GM18517 (cell line): ENCODE results near the gene PREX1.

ENCODE experiments used
- ATAC-seq: cut with Tn5 transposase; IDR thresholded peaks from one replicate; pipeline ENCODE4 v1.9.1; 2021; ENCODE audit warnings: mild to moderate bottlenecking, moderate library complexity; ENCODE audit not compliant: unreplicated experiment

Gene PREX1

DNA sequence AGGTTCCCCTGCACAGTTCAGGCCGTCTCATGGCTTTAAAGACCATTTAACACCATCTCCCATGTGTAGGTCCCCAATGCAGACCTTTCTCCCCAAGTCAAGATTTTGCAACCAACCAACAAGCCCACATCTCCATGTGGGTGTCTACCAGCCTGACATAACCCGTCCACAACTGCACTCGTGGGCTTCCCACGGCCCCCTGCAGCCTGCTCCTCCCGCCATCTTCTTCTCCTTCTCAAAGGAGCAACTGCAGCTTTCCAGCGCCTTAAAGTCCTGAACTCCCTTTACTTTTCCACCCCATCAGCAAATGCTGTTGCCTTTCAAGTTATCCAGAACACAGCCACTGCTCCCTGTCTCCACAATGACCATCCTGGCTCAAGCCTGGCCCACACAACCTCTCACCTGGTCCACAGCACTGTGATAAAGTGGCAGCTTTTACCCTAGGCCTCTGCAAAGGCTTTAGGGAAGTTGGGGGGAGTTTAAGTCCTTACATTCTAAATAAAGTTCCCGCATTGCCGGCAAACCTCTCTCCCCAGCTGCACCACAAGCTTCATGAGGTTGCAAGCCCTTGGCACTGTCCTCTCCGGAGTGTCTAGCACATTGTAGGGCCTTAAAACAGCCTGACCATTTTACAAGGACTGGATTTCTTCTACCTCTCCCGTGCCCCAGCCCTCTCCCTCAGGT, 140.5 kb downstream of the PREX1 start:
- ATAC-seq: no peak

DNA sequence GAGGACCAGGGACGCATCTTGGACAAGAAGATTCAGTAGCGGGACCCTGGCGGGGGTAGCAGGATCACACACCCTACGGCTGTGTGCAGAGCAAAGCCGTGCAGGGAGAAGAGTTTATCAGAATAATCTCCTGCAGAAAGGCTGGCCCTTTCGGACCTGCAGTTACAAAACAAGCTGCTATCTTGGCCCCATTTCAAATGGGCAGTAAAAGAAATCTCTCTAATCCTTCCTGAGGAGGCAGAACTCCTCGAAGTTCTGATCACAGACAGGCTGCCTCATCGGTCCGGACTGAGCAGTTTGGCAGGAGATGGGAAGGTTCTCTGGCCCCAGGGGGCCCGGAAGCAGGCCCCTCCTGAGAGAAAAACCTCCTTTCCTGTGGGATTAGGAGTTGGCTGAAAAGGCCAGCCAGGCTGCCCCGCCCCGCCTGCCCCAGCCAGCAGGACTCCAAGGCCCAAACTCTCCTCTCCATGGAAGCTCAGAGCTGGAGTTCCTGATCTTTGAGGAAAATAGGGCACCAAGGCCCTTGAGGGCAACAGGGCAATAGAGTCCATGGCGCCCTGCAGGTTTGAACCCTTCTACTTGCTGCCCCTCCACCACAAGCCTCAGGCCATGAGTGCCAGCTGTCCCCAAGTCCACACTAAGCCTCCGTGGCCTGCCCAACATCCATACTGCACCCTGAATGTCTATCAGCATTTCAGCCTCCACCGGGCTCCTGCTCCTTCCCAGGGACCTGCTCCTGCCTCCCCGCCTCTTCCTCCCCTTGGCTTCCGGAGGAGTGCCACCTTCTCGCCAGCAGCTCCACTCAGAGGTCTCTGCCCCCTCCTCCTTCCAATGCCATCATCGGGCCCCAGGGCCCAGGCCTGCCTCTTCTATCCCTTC, 141.3 kb downstream of the PREX1 start:
- ATAC-seq: no peak

DNA sequence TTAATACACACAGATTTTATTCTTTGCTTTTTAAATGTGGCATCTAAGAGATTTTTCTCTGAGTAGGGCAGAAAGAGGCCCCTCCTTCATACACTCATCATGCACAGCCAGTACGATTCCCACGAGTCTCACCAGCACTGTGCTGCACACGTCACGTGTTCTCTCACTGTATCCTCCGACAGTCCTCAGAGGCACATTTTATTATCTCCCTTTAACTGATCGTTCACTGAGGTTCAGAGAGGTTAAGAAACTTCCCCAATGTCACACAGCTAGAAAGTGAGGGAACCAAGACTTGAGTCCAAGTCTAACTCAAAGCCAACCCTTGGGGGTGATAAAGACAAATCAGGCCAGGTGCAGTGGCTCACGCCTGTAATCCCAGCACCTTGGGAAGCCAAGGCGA, 142.5 kb downstream of the PREX1 start:
- ATAC-seq: no peak

DNA sequence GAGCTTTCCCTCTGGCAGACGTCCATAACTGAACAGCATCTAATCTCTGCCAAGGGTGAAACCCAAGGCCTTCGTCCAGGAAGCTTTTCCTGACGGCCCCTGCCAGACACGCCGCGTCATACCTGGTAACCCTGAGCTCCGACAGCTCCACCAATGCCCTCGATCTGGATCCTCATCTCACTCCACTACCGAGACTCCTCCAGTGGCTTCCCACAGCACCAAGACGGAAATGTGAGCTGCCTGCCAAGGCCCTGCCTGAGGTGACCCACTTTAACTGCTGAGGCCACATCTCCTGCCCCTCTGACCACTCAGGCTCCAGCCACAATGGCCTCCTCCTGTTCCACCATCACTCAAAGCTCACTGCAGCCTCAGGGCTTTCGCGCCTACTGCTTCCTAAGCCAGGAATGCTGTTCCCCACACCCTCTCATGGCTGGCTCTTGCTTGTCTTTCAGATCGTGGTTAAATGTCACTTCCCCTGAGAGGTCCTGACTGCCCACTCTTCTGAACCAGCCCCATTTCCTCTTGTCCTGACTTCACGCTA, 143.2 kb downstream of the PREX1 start:
- ATAC-seq: no peak

DNA sequence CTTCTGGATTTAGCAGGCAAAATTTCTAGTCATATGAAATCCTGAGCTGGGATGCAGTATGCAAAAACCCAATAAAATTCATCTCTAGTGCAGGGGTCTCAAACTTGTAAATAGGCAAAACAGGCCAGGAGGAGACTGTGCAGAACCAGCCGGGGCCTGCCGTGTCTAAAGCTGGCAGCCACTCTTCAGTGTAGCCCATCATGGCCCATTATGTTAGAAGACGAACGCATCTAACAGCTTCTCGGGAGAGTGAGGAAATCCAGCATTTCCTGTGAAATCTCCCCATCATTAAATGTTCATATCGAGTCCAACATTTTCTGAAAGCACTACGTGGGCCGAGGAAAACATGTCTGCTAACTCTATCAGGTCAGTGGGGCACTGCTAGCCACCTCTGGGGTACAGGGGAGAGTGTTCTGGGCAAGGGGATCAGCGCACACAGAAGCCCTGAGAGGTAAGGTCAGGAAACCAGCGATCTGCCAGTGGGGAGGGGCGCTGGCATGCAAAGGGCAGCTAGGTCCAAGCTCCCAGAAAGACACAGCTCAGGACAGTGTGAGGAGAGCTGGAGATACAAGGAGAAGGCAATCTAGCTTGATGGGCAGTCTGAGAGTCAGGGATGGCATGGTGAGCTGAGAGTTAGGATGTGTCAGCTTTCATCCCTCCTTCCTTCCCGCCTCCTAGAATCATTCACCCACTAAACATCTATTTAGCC, 144.2 kb downstream of the PREX1 start:
- ATAC-seq: no peak

DNA sequence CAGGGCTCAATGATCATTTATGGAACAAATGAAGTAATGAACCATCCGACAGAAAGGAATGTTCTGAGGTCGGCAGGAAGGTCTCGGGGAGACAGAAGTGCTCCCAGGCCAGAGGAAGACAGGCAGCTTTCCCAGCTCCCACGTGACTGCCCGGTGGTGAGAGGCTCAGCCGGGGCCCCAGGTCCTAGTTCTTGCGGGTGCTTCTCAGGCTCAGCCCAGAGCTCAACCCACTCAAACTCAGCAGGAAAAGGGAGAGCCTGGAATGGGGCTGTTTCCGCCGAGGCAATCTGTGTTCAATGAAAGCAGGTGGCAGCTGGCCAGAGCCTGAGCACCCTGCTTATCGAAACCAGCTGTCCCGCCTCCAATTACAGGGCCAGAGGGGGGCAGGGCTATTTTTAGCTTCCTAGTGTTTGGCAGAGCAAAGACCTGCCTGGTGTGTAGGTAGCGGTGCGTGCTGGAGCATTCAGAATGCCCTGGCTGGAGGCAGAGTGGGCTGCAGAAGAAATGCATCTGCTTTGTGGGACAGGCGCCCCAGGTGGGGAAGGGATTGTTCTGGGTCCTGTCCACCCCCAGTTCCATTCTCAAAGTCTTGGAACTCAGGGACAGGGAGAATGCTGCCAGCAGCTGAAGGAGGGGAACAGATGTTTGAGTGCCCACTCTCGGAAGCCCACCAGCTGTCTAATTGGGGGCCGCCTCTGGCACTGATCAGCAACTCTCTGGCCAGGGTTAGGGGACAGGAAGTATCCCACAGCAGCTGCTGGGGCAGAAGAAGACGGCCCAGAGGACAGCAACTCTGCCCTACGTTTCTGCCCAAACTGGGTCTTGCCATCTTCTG, 145.1 kb downstream of the PREX1 start:
- ATAC-seq: no peak

DNA sequence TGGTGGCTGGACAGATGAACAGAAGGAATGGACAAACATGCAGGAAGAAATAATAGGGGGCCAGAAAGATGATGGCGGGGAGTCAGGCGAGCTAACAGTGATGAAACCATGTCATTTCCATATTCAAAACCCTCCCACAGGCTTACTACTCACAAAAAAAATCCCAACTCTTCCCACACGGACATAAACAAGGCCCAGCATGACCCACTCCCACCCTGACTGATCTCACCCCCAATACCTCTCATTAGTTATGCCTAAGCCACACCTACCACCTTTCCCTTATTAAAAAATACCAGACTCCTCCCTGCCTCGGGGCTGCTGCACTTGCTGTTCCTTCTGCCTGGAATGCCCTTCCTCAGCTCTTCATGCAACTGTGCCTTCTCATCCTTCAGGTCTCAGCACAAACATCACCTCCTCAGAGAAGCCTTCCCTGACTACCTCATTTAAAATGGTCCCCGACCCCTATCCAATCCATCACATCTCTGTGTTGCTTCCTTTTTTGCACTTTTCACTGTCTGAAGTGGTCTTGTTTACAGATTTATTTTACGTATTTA, 145.8 kb downstream of the PREX1 start:
- no peak for ATAC-seq

DNA sequence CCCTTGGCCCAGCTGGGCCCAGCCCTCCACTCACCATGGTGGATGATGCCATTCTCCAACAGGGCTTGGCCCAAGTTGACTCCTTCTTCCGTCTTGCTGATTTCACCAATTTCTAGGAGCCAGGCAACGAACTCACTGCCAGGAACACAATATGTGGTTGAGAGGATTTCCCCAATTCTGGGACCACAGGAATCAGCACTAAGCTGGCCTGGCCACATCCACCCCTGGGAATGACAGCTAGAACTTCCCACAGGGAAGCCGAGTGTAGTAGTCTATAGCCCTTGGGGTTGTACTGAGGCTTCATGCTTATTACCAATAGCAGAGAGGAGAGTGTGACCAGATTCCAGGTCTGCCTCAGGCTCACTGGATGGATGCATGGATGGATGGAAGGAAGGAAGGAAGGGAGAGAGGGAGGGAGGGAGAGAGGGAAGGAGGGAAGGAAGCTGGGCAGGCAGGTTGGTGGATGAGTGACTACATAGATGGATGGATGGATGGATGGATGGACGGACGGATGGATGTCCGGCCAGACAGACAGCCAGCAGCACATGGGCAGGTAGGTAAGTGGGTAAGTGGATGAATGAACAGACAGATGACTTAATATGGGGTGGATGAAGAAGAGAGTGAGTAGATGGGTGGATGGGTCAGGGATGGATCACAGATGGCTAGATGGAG, 146.5 kb downstream of the PREX1 start:
- no peak for ATAC-seq

DNA sequence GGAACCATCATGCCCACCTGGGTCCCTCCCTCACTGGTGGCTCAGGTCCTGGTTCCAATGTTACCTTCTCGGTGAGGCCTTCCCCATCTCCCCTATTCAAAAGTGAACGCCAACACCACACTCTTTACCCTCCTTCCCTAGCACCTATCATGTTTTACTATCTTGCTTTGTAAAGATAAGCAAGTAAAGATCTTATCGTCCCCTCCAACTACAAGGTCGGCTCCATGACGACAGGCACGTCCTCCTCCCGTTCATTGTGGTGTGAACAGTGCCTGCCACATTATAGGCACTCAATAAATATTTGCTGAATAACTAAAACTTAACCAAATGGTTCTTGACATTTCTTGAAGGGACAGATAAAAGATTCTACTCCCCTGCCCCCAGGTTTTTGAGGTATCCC, 147.1 kb downstream of the PREX1 start:
- no peak for ATAC-seq

DNA sequence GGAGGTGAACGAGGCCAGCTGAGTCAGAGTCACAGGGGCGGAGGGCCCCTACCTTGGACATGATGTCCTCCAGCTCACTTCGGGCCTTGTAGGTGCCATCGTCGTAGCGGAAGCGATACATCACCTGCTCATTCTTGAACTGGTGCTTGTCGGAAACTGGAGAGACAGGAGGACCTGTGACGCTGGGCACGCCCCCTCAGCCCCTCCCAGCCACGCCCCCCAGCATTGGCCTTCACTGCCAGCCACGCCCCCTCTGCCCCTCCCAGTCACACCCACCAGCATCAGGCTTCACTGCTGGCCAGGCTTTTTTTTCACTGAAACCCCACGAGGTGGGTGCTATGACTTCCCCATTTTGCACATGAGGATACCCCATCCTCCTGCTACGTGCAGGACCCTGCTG, 148.2 kb downstream of the PREX1 start:
- no peak for ATAC-seq

DNA sequence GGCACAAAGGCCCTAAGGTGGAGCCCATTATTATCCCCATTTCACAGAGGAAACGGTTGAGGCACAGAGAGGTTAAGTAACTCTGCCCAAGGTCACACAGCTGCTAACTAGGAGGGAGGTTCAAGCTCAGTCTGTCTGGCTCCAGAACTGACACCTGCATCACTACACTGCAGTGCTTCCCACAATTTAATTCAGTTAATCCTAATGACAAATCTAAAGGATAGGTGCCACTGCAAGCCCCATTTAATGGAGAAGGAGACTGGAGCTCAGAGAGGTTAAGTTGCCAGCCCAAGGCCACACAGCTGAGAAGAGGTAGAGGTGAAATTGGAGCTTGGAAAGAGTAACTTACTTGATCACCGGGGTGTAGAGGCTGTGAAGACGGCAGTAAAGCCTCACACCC, 148.8 kb downstream of the PREX1 start:
- no peak for ATAC-seq

DNA sequence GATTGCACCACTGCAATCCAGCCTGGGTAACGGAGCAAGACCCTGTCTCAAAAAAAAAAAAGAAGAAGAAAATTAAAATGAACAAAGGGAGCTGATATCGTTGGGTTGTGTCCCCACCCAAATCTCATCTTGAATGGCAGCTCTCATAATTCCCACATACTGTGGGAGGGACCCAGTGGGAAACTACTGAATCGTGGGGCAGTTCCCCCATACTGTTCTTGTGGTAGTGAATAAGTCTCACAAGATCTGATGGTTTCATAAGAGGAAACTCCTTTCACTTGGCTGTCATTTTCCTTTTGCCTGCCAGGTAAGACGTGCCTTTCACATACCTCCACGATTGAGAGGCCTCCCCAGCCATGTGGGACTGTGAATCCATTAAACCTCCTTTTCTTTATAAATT, 149.4 kb downstream of the PREX1 start:
- ATAC-seq: no peak

DNA sequence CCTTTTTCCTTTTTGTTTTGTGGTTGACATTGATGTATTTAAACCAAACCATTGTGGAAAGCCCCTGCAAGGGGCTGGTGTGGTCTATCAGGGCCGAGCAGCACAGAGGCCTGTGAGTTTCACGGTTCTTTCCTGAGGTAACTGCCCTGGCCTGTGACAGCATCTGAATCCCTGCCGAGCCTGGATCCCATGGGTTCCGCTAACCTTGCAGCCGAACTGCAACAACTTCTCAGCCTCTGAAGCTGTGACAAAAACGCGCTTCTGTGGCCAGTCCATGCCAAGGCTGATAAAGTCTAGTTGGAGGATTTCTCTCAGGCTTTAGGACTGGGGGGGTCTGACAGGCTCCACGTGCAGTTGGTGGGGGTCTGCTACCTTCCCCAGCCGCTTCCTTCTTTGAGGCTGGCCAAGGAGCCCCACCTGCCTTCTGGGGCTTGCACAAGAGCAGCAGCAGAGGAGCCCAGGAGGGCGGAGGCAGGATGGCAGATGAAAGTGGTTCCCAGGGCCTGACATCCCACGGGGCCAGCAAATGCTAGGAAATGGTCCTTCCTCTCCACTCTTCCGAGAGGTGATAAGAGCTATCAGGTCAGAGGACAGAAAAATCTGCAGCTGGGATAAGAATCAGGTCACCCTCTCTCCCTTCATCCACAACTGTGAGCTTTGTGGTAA, 150.9 kb downstream of the PREX1 start:
- no peak for ATAC-seq

DNA sequence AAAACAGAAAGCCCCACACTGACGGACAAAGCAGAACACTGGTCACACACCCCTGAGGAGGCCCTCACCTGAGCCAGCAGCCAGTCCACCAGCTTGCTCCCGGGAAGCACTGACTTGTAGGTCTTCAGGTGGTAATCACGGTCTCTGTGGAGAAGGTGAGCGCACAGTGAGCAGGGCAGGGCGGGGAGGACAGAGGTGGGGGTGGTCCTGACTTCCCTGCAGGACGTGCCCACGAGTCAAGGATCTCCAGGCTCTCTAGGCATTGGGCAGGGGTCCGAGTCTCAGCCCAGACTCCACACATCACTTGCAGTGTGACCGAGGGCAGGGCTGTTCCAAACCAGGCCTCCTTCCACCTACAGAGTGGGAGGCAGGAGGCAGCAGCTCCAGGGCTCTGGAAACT, 151.7 kb downstream of the PREX1 start:
- no peak for ATAC-seq

DNA sequence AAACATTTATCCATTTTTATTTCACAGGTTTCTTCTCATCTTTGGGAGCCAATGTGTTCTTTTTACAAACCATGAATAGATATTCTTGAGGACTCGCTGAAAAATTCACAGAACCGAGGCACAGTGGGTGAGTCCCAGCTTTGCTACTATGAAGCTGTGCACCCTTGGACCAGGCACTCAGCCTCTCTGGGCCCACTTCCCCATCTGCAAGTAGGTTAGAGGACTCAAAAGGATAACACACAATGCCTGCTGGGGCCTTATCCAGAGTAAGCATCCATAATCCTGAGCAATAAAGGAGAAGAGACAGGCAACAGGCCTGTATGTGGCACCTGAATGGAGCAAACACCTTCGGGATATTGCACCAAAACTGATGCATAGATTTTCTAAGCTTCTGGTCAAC, 153.3 kb downstream of the PREX1 start:
- no peak for ATAC-seq

DNA sequence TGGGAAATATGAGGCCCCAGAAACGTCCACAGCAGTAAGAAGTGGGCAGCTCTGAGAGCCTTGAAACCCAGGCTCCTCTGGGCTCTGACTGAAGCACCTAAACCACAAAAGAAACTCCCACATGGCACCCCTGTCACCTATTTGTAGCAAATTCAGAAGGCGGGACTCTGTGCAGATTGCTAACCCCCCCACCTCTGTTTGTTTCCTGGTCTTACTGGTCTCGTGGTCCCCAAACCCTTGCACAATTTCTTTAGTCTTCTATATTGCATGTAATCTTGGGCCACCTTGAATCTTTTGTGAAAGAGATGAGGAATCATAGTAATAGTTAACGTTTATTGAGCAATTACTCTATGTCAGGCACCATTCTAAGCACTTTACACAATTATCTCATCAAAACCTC, 154.3 kb downstream of the PREX1 start:
- no peak for ATAC-seq

DNA sequence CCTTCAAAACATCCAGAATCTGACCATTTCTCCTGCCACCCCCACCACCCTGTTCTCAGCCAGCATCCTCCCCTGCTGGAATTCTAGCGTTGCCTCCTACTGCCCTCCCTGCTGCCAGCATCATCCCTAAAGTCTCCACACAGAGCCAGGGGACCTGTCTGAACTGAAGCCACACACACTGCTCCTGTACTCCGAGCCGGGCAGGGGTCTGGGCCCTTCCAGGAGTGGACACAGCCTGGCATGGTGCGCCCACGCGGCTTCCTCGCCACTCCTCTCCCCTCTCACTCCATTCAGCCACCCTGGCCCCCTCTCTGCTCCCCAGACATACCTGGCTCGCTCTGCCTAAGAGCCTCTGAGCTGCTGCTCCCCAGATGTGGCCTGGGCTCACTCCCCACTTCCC, 155.5 kb downstream of the PREX1 start:
- ATAC-seq: no peak

DNA sequence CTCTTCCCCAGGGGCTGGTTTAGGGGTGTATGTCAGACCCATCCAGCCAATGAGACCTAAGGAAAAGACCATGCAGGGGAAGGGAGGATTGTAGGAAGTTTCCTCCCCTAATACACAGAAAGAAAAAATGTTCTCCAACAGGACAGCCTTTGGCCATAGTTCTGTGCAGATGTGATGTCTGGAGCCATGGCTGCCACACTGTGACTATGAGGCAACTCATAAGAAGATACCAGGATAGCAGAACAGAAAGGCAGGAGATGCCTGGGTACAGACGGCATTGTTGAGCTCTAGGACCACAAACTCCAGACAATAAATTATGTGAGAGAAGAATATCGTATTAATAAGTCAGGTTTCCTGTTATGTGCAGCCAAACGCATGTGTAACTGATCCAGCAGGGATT, 156.7 kb downstream of the PREX1 start:
- ATAC-seq: no peak

DNA sequence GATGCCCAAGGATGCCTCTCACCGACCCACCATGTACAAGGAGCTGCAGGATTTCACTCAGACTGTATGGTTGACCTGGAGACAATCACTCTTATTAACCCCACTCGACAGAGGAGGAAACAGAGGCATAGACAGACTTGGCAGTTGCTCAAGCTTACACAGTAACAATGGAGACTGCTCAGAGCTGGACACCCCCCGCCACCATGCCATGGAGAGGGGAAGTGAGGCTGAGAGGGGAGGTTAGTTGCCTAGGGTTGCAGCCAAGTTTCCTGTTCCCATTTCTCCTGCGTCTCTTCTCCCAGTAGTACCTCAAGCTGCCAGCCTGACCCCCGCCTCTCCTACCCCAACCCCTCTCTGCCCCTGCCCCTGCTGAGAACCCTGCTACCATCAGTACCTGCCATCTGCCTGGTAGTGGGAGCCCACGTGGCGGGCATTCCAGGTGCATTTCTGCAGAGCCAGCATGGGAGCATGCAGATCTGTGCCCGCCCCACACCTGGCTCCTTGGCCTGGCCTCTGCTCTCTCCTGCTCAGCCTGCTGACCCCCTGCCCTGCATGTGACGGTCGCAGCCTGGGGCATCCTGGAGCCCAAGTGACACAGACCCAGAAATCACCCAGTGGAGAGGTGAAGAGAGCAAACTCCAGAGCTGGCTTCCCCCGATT, 157.7 kb downstream of the PREX1 start:
- no peak for ATAC-seq
